ENCODE results near the gene GLI1. TPM values are rescaled to one million over a fixed set of nuclear protein-coding genes. Genes with fewer than 3 reads are reported as not detected.
"Not testable (repeated sequence)": the region's sequence is repeated elsewhere in the genome, so short reads cannot be mapped to it uniquely, and the experiment has no call there.

GLI1 gene
- total and polyA plus RNA-seq, 2 donors: 11.5 TPM

- H3K4me1 ChIP-seq (ENCODE audit: insufficient read depth): no peaks in the 10 kb centered on the region
- peak overlapping the region; percentile 12 for H3K27ac ChIP-seq (ENCODE audit: low read depth)
- no peak for DNase-seq (ENCODE audit: extremely low spot score)
Observed at GRCh38 chr12:57479043-57479375, 19.4 kb downstream of the GLI1 start.

DNA sequence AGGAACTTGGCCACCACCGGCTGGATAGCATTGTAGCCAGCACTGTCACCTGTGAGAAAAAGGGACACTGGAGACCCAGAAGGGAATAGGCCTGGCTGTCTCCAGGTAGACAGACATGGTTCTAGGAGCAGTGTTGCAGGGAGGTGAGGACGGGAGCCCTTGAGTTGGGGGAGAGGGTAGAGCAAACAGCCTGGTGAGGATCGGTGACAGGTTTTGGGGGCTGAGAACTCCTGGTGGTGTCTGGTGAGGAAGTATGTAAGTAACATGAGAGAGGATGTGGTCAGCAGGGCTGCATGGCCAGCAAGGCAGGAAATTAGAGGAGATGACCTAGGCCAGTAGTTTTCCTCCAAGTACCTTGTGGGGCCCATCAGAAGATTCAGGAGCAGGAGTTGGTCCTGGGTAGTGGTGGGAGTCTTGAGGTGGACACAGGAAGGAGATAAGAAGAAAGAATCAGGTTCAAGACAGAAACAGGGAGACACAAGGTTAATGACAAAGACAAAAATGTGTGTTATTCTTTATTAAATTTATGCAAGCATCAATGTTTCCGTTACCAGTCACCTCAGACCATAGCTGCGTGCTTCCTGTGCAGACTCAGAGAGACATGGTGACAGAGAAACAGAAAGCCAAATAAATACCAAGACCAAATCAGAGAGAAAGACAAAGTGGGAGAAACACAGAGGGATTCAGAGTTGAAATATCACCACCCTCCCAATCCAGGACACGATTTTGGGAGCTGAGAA lies 20.0 kb downstream of the GLI1 start, which contains the start of gene ARHGAP9:
Gene ARHGAP9, minus strand, starts transcription at position 491 of the 740 bp plus-strand sequence. Its CDS starts 460 bp downstream, at position 31.
- no peaks in the 10 kb centered on the region for H3K4me1 ChIP-seq (ENCODE audit: insufficient read depth)
- H3K36me3 ChIP-seq (ENCODE audit: insufficient read depth): no peaks in the 10 kb centered on the region
- 67% methylated on average over 6 of the region's 6 CpGs for WGBS
- H3K4me3 ChIP-seq (ENCODE audit: low read depth, low read length): no peak within 1 kb of the TSS
- no peak for DNase-seq (ENCODE audit: extremely low spot score)
- H3K27ac ChIP-seq (ENCODE audit: low read depth): peak within 1 kb of the TSS; percentile 12

More at GRCh38 chr12:57479043-57479375, 19.4 kb downstream of the GLI1 start:
- H3K4me3 ChIP-seq (ENCODE audit: low read depth, low read length): no peak overlapping the region
- WGBS: 78% methylated on average over 10 of the region's 10 CpGs
- H3K36me3 ChIP-seq (ENCODE audit: insufficient read depth): no peaks in the 10 kb centered on the region

- H3K4me1 ChIP-seq (ENCODE audit: insufficient read depth): no peaks in the 10 kb centered on the region
- no peak for DNase-seq (ENCODE audit: extremely low spot score)
- 28% methylated on average over 1 of the region's 1 CpG for WGBS
- H3K4me3 ChIP-seq (ENCODE audit: low read depth, low read length): no peak overlapping the region
- no peaks in the 10 kb centered on the region for H3K36me3 ChIP-seq (ENCODE audit: insufficient read depth)
- no peak overlapping the region for H3K27ac ChIP-seq (ENCODE audit: low read depth)
Observed at GRCh38 chr12:57481671-57482070, 22.1 kb downstream of the GLI1 start.

GRCh38 chr12:57483466-57483865 lies 23.9 kb downstream of the GLI1 start:
- WGBS: 36% methylated on average over 5 of the region's 5 CpGs
- no peaks in the 10 kb centered on the region for H3K36me3 ChIP-seq (ENCODE audit: insufficient read depth)

GRCh38 chr12:57485695-57486094 lies 26.1 kb downstream of the GLI1 start:
- H3K4me1 ChIP-seq (ENCODE audit: insufficient read depth): peaks cover 2% of the 10 kb centered on the region
- no peak for DNase-seq (ENCODE audit: extremely low spot score)
- no peak overlapping the region for H3K4me3 ChIP-seq (ENCODE audit: low read depth, low read length)
- no peaks in the 10 kb centered on the region for H3K36me3 ChIP-seq (ENCODE audit: insufficient read depth)
- H3K27ac ChIP-seq (ENCODE audit: low read depth): no peak overlapping the region

More at GRCh38 chr12:57483466-57483865, 23.9 kb downstream of the GLI1 start:
- H3K27ac ChIP-seq (ENCODE audit: low read depth): no peak overlapping the region
- no peak for DNase-seq (ENCODE audit: extremely low spot score)
- no peaks in the 10 kb centered on the region for H3K4me1 ChIP-seq (ENCODE audit: insufficient read depth)
- no peak overlapping the region for H3K4me3 ChIP-seq (ENCODE audit: low read depth, low read length)

DNA sequence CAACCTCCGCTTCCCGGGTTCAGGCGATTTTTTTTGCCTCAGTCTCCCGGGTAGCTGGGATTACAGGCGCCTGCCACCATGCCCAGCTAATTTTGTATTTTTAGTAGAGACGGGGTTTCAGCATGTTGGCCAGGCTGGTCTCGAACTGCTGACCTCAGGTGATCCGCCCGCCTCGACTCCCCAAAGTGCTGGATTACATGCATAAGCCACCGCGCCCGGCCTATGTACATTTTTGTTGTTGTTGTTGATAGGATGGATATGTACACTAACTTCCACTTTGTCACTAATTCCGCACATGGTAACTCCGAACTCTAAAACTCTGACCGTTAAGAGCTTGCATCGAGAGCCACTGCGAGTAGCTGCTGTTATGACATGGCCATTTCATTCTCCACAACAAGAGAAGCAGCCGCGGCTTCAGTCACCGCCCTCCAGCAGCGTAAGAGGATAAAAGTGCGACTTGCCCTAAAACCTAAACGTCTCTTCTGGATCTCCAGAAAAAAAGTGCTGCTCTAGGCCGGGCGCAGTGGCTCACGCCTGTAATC lies 27.5 kb downstream of the GLI1 start:
- H3K36me3 ChIP-seq (ENCODE audit: insufficient read depth): peaks cover 5% of the 10 kb centered on the region
- no peak overlapping the region for H3K4me3 ChIP-seq (ENCODE audit: low read depth, low read length)
- WGBS: 87% methylated on average over 27 of the region's 27 CpGs
- H3K27ac ChIP-seq (ENCODE audit: low read depth): no peak overlapping the region
- DNase-seq (ENCODE audit: extremely low spot score): no peak
- peaks cover 2% of the 10 kb centered on the region for H3K4me1 ChIP-seq (ENCODE audit: insufficient read depth)

GRCh38 chr12:57487597-57488401 lies 28.2 kb downstream of the GLI1 start, which contains the start of gene MARS1:
Gene MARS1 (plus strand): TSS chr12:57488068. CDS start chr12:57488091, 23 bp downstream.
- DNase-seq (ENCODE audit: extremely low spot score): peak; percentile 91
- Histone ChIP-seq H3K4me3 (ENCODE audit: low read depth, low read length) (peak within 1 kb of the TSS; percentile 97), H3K36me3 (ENCODE audit: insufficient read depth) (peaks cover 6% of the 10 kb centered on the region), H3K4me1 (ENCODE audit: insufficient read depth) (peaks cover 2% of the 10 kb centered on the region), H3K27ac (ENCODE audit: low read depth) (peak within 1 kb of the TSS; percentile 78)
- WGBS: 6% methylated on average over 47 of the region's 47 CpGs

DNA sequence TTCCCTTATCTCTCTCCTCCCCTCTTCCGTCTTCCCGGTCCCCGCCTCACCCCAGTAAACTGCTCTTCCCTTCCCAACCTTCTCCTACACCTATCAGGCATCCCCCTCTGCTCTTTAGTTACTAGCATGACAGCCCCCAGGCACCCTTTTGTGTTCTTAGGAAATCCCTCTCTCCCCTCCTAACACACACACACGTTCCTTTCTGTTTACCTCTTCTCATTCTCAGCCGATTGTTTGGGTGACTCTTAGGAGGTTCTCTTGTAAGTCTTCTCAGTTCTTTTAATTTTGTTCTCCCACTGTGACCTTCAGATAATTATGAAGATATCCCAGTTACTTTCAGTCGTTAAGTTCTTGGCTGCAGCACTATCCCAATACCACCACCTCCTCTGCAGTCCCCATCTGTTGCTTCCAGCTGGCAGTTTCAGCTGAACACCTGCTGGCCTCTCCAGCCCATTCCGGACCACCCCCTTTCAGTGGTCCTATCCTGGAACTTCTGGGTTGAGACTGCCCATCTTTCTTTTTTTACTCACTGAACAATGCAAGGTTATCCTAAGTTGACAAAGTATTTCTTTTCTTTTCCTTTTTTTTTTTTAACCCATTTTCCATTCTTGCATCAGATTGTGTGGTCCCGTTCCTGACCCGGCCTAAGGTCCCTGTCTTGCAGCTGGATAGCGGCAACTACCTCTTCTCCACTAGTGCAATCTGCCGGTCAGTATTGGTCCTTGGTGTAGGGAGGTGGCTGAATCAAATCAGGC lies 29.0 kb downstream of the GLI1 start:
- Histone ChIP-seq H3K36me3 (ENCODE audit: insufficient read depth) (peaks cover 7% of the 10 kb centered on the region), H3K4me3 (ENCODE audit: low read depth, low read length) (peak overlapping the region; percentile 97), H3K27ac (ENCODE audit: low read depth) (no peak overlapping the region), H3K4me1 (ENCODE audit: insufficient read depth) (peaks cover 2% of the 10 kb centered on the region)
- WGBS: 30% methylated on average over 11 of the region's 11 CpGs
- DNase-seq (ENCODE audit: extremely low spot score): no peak

- DNase-seq (ENCODE audit: extremely low spot score): no peak
- no peak overlapping the region for H3K4me3 ChIP-seq (ENCODE audit: low read depth, low read length)
Observed at GRCh38 chr12:57489157-57489641, 29.6 kb downstream of the GLI1 start.

GRCh38 chr12:57490126-57490525 lies 30.5 kb downstream of the GLI1 start:
- DNase-seq (ENCODE audit: extremely low spot score): no peak
- no peak overlapping the region for H3K27ac ChIP-seq (ENCODE audit: low read depth)
- H3K36me3 ChIP-seq (ENCODE audit: insufficient read depth): peaks cover 7% of the 10 kb centered on the region
- peaks cover 2% of the 10 kb centered on the region for H3K4me1 ChIP-seq (ENCODE audit: insufficient read depth)
- 98% methylated on average over 4 of the region's 4 CpGs for WGBS
- H3K4me3 ChIP-seq (ENCODE audit: low read depth, low read length): no peak overlapping the region

More at GRCh38 chr12:57489157-57489641, 29.6 kb downstream of the GLI1 start:
- H3K36me3 ChIP-seq (ENCODE audit: insufficient read depth): peaks cover 7% of the 10 kb centered on the region
- no peak overlapping the region for H3K27ac ChIP-seq (ENCODE audit: low read depth)
- WGBS: 89% methylated on average over 5 of the region's 5 CpGs
- H3K4me1 ChIP-seq (ENCODE audit: insufficient read depth): peaks cover 2% of the 10 kb centered on the region

GRCh38 chr12:57491393-57492280 lies 32.1 kb downstream of the GLI1 start:
- peaks cover 7% of the 10 kb centered on the region for H3K36me3 ChIP-seq (ENCODE audit: insufficient read depth)
- peaks cover 2% of the 10 kb centered on the region for H3K4me1 ChIP-seq (ENCODE audit: insufficient read depth)
- no peak for DNase-seq (ENCODE audit: extremely low spot score)
- WGBS: 93% methylated on average over 15 of the region's 15 CpGs
- no peak overlapping the region for H3K27ac ChIP-seq (ENCODE audit: low read depth)
- H3K4me3 ChIP-seq (ENCODE audit: low read depth, low read length): no peak overlapping the region

DNA sequence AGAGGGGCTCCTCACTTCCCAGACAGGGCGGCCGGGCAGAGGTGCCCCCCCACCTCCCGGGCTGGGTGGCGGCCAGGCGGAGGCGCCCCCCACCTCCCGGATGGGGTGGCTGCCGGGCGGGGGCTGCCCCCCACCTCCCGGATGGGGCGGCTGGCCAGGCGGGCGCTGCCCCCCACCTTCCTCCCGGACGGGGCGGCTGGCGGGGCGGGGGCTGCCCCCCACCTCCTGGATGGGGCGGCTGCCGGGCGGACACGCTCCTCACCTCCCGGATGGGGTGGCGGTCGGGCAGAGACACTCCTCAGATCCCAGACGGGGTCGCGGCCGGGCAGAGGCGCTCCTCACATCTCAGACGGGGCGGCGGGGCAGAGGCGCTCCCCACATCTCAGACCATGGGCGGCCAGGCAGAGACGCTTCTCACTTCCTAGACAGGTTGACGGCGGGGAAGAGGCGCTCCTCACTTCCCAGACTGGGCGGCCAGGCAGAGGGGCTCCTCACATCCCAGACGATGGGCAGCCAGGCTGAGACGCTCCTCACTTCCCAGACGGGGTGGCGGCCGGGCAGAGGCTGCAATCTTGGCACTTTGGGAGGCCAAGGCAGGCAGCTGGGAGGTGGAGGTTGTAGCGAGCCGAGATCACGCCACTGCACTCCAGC lies 35.6 kb downstream of the GLI1 start:
- not testable (repeated sequence) for H3K4me1 ChIP-seq (ENCODE audit: insufficient read depth); H3K36me3 ChIP-seq (ENCODE audit: insufficient read depth); DNase-seq (ENCODE audit: extremely low spot score); H3K27ac ChIP-seq (ENCODE audit: low read depth); H3K4me3 ChIP-seq (ENCODE audit: low read depth, low read length)
- WGBS: 95% methylated on average over 46 of the region's 48 CpGs

Data from urinary bladder (tissue), 4 donors.